Epithelial cell of prostate (primary cell): ENCODE measurements around the gene PARVA.

ENCODE experiments used
- DNase-seq: peaks from one replicate; pipeline ENCODE4 v3.0.0-alpha.2; 2011; ENCODE audit warnings: low read depth, low spot score
- H3K27ac ChIP-seq: fragments of 450-650 bp; 2 replicates; pipeline ENCODE4 v1.5.1; 2017; ENCODE audit warnings: mild to moderate bottlenecking

PARVA gene

GRCh38 chr11:12402691-12403120 is 25.3 kb downstream of the PARVA start:
- H3K27ac ChIP-seq, result no peak overlapping the region
- DNase-seq, result no peak

GRCh38 chr11:12403122-12403996 is 26.0 kb downstream of the PARVA start:
- no peak for DNase-seq
- no peak overlapping the region for H3K27ac ChIP-seq

GRCh38 chr11:12403997-12404350 is 26.6 kb downstream of the PARVA start:
- no peak for DNase-seq
- no peak overlapping the region for H3K27ac ChIP-seq

- H3K27ac ChIP-seq, result no peak overlapping the region
- no peak for DNase-seq
Observed at GRCh38 chr11:12404436-12404835, 27.1 kb downstream of the PARVA start.

GRCh38 chr11:12408156-12408770 is 30.9 kb downstream of the PARVA start:
- DNase-seq, result no peak
- no peak overlapping the region for H3K27ac ChIP-seq

- DNase-seq, result no peak
- no peak overlapping the region for H3K27ac ChIP-seq
Observed at GRCh38 chr11:12409621-12410005, 32.2 kb downstream of the PARVA start.

- peak overlapping the region; percentile 90 for H3K27ac ChIP-seq
- no peak for DNase-seq
Observed at GRCh38 chr11:12410006-12410728, 32.8 kb downstream of the PARVA start.

GRCh38 chr11:12411393-12411792 is 34.0 kb downstream of the PARVA start:
- peak overlapping the region; percentile 90 for H3K27ac ChIP-seq
- no peak for DNase-seq

- DNase-seq, result peak; percentile 20
Observed at GRCh38 chr11:12411806-12412727, 34.7 kb downstream of the PARVA start.

GRCh38 chr11:12413141-12414052 is 36.0 kb downstream of the PARVA start:
- H3K27ac ChIP-seq, result no peak overlapping the region
- no peak for DNase-seq

More at GRCh38 chr11:12411806-12412727, 34.7 kb downstream of the PARVA start:
- H3K27ac ChIP-seq, result peak overlapping the region; percentile 90

- H3K27ac ChIP-seq, result no peak overlapping the region
- no peak for DNase-seq
Observed at GRCh38 chr11:12414611-12415010, 37.2 kb downstream of the PARVA start.

- DNase-seq, result no peak
- H3K27ac ChIP-seq, result no peak overlapping the region
Observed at GRCh38 chr11:12415342-12415966, 38.1 kb downstream of the PARVA start.

- DNase-seq, result no peak
- H3K27ac ChIP-seq, result no peak overlapping the region
Observed at GRCh38 chr11:12416552-12416951, 39.2 kb downstream of the PARVA start.

- H3K27ac ChIP-seq, result no peak overlapping the region
- DNase-seq, result no peak
Observed at GRCh38 chr11:12417691-12418611, 40.6 kb downstream of the PARVA start.

- no peak overlapping the region for H3K27ac ChIP-seq
- no peak for DNase-seq
Observed at GRCh38 chr11:12420040-12420439, 42.7 kb downstream of the PARVA start.

GRCh38 chr11:12420706-12421105 is 43.3 kb downstream of the PARVA start:
- no peak for DNase-seq
- H3K27ac ChIP-seq, result no peak overlapping the region

- DNase-seq, result no peak
Observed at GRCh38 chr11:12421386-12421785, 44.0 kb downstream of the PARVA start.

GRCh38 chr11:12426176-12426575 is 48.8 kb downstream of the PARVA start:
- H3K27ac ChIP-seq, result no peak overlapping the region
- DNase-seq, result no peak

More at GRCh38 chr11:12421386-12421785, 44.0 kb downstream of the PARVA start:
- H3K27ac ChIP-seq, result no peak overlapping the region
